GM19397 (cell line): Measurements from ENCODE around the gene ZNF81.
"Not testable (repeated sequence)": the region's sequence is repeated elsewhere in the genome, so short reads cannot be mapped to it uniquely, and the experiment has no call there.

Source experiments
- ATAC-seq: cut with Tn5 transposase; IDR thresholded peaks from one replicate; pipeline ENCODE4 v1.9.1; 2021; ENCODE audit warnings: mild to moderate bottlenecking, moderate library complexity; ENCODE audit not compliant: unreplicated experiment

Gene ZNF81

GRCh38 chrX:47836164-47837072 lies at the start of gene ZNF81:
Gene ZNF81, plus strand, starts transcription at chrX:47836902. Its CDS starts 9,366 bp downstream, at chrX:47846268.
- ATAC-seq = peak; percentile 98

DNA sequence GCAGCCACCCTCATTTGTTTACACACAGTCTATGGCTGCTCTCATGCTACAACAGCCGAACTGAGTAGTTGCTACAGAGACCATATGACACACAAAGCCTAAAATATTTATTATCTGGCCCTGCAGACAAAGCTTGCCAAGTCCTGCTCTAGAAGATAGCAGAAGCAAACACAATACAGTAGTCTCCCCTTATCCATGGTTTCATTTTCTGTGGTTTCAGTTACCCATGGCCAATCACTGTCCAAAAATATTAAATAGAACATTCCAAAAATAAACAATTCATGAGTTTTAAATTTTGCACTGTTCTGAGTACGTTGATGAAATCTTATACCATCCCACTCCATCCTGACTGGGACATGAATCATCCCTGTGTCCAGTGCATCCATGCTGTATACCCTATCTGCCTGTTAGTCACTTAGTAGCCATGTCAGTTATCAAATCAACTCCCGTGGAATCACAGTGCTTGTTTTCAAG lies 40.2 kb upstream of the ZNF81 start:
- ATAC-seq = no peak

DNA sequence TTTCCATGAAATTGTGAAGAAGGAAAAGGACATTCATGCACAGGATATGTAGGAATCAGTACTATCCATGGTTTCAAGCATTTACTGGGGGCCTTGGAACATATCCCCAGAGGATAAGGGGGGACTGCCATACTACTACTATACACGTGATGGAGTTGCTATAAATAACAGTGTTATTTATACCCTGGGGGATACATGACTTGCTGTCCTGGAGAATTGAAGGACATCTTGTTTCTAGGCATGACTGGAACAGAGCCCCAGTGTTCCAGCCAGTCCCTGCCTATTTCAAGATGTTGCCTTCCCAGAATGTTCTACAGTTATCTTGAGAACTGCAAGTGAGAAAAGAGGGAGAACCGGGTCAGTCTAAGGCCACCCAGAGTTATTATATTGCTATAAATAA lies 39.6 kb upstream of the ZNF81 start:
- ATAC-seq = no peak

DNA sequence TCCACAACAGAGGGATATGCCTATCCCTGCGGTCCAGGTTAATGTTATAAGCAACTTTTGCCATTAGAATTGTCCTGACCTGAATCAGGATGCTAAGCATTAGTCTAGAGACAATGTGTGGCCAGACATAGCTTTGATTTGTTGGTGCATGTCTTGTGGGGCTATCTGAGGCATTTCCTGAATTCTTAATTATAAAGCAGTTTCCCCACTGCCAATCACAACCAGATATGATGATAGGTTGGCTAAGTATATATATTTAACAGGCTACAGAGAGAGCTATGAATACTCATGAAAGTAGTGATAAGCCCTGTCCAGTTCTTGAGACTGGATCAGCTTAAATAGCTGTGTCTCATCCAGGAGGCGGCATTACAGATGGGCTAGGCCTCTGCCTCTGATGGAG lies 37.8 kb upstream of the ZNF81 start:
- ATAC-seq = no peak

GRCh38 chrX:47802589-47802988 lies 34.1 kb upstream of the ZNF81 start:
- no peak for ATAC-seq

GRCh38 chrX:47803103-47803502 lies 33.6 kb upstream of the ZNF81 start:
- ATAC-seq = not testable (repeated sequence)

- ATAC-seq = no peak
Measured at GRCh38 chrX:47804315-47804714, 32.4 kb upstream of the ZNF81 start.

- ATAC-seq = not testable (repeated sequence)
Measured at GRCh38 chrX:47805844-47806243, 30.9 kb upstream of the ZNF81 start.

GRCh38 chrX:47806415-47807271 lies 30.1 kb upstream of the ZNF81 start:
- ATAC-seq = not testable (repeated sequence)

- not testable (repeated sequence) for ATAC-seq
Measured at GRCh38 chrX:47807272-47807538, 29.5 kb upstream of the ZNF81 start.

- no peak for ATAC-seq
Measured at GRCh38 chrX:47807548-47807947, 29.2 kb upstream of the ZNF81 start.

DNA sequence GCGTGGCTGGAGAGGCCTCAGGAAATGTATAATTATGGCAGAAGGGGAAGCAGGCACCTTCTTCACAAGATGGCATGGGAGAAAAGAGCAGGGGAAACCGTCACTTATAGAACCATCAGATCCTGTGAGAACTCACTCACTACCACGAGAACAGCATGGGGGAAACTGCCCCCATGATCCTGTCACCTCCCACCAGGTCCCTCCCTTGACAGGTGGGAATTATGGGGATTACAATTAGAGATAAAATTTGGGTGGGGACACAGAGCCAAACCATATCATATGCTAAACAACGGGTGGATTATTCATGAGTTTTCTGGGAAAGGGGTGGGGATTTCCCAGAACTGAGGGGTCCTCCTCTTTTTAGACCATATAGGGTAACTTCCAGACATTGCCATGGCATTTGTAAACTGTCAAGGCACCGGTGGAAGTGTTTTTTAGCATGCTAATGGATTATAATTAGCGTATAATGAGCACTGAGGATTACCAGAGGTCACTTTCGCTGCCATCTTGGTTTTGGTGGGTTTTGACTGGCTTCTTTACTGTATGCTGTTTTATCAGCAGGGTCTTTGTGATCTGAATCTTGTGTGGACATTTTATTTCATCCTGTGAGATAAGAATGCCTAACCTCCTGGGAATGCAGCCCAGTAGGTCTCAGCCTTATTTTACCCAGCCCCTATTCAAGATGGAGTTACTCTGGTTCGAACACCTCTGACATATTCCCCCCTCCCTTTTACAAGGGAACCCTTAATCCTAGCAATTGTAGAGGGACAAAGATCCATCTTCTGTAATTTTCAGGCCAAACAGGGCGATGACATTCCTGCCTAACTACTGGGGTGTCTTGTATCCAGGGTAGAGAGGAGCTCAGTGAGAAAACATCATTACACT lies 27.6 kb upstream of the ZNF81 start:
- no peak for ATAC-seq

DNA sequence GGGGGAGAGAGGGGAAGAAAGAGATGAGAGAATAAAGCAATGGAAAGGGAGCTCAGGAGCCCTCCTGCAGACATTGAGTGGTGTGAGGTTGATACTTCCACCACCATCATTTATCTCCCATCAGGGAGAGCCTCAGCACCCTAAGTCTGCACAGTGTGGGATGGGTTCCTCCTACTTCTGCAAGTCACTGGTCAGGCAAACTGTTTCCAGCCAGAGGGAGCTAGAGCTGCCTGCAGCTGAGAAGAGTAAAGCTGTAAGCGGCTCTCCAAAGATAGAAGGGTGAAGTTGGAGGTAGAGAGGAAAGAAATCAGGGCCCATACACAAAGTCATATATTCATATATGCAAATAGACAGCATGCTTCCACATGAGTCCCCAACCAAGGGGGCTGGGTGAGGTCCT lies 21.9 kb upstream of the ZNF81 start:
- ATAC-seq = no peak

DNA sequence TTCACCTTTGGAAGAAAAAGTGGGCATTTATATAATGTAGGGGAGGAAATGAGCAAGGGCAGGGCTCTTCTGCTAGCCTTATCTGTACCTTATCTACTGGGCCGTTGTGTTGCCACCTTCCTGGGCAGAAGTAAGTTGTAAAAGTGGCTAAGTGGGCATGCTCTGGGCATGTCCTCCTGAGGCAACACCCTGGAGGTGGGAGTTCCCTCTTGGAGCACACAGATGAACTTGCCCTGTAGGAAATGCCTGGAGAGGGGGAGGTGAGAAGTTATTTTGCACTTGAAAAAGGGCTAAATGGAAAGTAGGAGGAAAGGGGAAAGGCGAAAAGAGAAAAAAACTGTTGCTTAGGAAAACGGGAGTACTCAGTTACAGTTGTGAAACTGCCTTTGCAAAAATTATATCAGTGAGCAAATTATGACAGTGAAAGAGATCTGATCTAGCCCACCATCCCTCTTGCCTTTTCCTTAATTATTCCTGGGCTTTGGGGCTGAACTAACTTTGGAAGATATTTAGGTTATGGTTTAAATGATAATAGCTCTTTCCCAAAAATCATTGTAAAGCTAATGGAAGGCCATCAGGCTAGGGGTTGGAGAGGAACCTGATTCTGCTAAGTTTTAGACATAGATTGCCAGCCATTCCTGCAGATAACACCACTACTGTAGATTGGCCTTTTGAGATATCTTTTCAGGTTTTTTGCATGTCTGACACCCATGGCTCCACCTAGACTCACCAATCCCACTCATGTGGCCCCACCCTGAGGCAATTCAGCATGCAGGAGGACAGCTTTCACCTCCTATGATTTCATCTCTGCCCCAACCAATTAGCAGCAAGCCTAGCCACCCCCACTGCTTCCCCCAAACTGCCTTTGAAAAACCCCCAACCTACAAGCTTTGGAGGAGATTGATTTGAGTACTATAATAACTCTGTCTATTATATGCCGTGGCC lies 20.5 kb upstream of the ZNF81 start:
- ATAC-seq = no peak

DNA sequence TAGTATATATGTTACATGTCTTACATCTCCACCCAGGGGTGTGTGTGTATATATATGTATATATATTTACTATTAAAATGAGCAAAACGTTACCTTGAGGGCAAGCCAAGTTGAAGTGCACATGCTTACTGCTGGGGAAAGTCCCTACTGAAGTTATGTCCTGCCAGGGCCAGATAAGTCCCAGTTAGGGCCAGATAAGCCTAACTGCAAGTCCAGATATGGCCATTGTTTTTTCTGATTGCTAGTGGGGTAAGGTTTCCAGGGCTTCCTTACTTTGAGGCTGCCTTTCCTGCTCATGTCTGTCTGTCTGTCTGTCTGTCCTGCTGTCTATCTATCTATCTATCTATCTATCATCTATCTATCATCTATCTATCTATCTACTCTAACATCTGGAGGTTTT lies 19.3 kb upstream of the ZNF81 start:
- no peak for ATAC-seq

DNA sequence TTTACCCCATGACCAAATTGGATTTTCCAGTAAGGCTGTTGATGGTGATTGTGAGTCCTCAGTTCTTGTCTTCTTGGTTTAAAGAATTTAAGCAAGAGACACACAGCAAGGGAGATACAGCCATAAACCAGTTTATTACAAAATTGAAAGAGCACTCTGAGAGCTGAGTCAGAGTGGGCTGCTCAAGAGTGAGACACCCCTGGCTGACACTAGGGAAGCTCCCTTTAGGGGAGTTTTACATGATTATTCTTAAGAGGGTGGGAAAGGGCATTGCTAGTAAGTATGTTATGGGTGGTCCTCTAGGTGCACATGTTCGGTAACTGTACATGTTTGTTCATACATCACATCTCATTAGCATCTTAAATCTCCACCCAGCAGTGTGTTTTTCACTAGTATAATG lies 18.8 kb upstream of the ZNF81 start:
- ATAC-seq = no peak

GRCh38 chrX:47828984-47829383 lies 7.7 kb upstream of the ZNF81 start:
- no peak for ATAC-seq

GRCh38 chrX:47831788-47832187 lies 4.9 kb upstream of the ZNF81 start:
- ATAC-seq = no peak

DNA sequence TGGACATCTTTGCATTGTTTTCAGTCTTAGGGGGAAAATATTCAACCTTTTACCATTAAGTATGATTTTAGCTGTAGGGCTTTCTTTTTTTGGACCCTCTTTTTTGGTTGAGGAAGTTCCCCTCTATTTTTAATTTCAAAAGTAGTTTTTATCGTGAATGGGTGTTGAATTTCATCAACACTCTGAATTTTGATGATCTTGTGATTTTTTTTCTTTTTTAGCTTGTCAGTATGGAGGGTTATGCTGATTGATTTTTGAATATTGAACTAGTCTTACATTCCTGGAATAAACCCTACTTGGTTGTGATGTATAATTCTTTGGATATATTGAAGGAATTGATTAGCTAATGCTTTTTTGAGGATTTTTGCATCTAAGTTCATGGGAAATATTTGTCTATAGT lies 1.7 kb downstream of the ZNF81 start:
- no peak for ATAC-seq

GRCh38 chrX:47840111-47840510 lies 3.4 kb downstream of the ZNF81 start:
- ATAC-seq = no peak
